Psoas muscle (tissue), 8 donors: Measurements from ENCODE around the gene CACNA2D1. TPM values are rescaled to one million over a fixed set of nuclear protein-coding genes. Genes with fewer than 3 reads are reported as not detected.
A peak's percentile ranks its signal among the peaks of the same experiment; 100 is the strongest.

Experiments
- ATAC-seq, 4 donors: fragments of 200-7000 bp; cut with Tn5 transposase; one replicate each; pipeline ENCODE4 v1.9.1; 2020; ENCODE audit warnings: moderate library complexity in 3 of 4, mild to moderate bottlenecking in 2 of 4
- DNase-seq, 2 donors: peaks; one replicate each; pipeline ENCODE4 v3.0.0-alpha.2; 2020
- H3K27ac ChIP-seq: fragments of 200-600 bp; one replicate; pipeline ENCODE4 v1.8.0; 2022
- H3K27me3 ChIP-seq, 3 donors: fragments of 200-600 bp in 1 of 3; one replicate each; pipeline versions ENCODE4 v1.6.1 to v1.8.0; 2013 to 2022; ENCODE audit warnings: low read length in 2 of 3, mild to moderate bottlenecking in 2 of 3, moderate library complexity in 1 of 3; ENCODE audit not compliant: insufficient read depth in 3 of 3
- H3K36me3 ChIP-seq, 2 donors: fragments of 200-600 bp in 1 of 2; one replicate each; pipeline versions ENCODE4 v1.6.1 to v1.8.0; 2013 to 2022; ENCODE audit warnings: low read depth in 1 of 2, mild to moderate bottlenecking in 1 of 2, moderate library complexity in 1 of 2; ENCODE audit not compliant: insufficient read depth in 1 of 2
- H3K4me1 ChIP-seq: fragments of 200-600 bp; one replicate; pipeline ENCODE4 v1.8.0; 2022
- H3K4me3 ChIP-seq: fragments of 200-600 bp; one replicate; pipeline ENCODE4 v1.8.0; 2022; ENCODE audit warnings: mild to moderate bottlenecking
- H3K9me3 ChIP-seq: fragments of 200-600 bp; one replicate; pipeline ENCODE4 v1.8.0; 2022
- CTCF ChIP-seq: fragments of 200-600 bp; IDR thresholded peaks from one replicate; pipeline ENCODE4 v1.8.0; 2022; ENCODE audit warnings: antibody characterized with exemption
- WGBS, 3 donors: extraction: QIAGEN DNeasy Blood & Tissue Kit; methylation state at CpG; one replicate each; pipeline versions ENCODE4 v1.1.6 to v1.1.7; 2013; 5-methylcytosine and 5-hydroxymethylcytosine counted together
- intact Hi-C, 2 donors: fragments of 100-400 bp; cut with DNase I; formaldehyde crosslinking; loops; one replicate each; pipeline versions ENCODE4 v1.11.0 to v1.14.2; 2022
- polyA plus RNA-seq, 3 donors: library from polyadenylated mRNA; stranded (reverse); fragments of 200-250 nt; gene quantifications; one replicate each; pipeline ENCODE4 v1.2.3, GENCODE V29; 2013
- total RNA-seq, 4 donors: library from RNA; stranded (reverse); fragmentation: NEBNext Ultra II Directional in 2 of 4; extraction: Animal tissue kit (Norgen Biotek cat#: 25700) in 2 of 4; gene quantifications; one replicate each; pipeline versions ENCODE4 v1.2.1 to v1.2.4, GENCODE V29; 2021 to 2023
- donor health status: healthy with polysubstance abuse.
- donor health status: DM: no; HTN: no; CAD: no; lungs with moderate emphysema.
- donor health status: Bipolar disorder and iron deficiency.
- donor health status: healthy.
- donor health status: DM: yes; HTN: yes; CAD: no.
- donor health status: DM: no; HTN: no; CAD: no.
- donor health status: DM: no; HTN: no; CAD: no.
- donor health status: DM: yes; HTN: yes; CAD: no.

Gene CACNA2D1
- total and polyA plus RNA-seq, 7 donors: 10.2 to 167 (median 97.5) TPM

GRCh38 chr7:82396343-82396742, 47.2 kb downstream of the CACNA2D1 start:
- peaks cover 48% of the 10 kb centered on the region for H3K4me1 ChIP-seq
- WGBS, 3 donors: 21 to 70% (median 42%) methylated on average over 1 of the region's 1 CpG
- no peaks in the 10 kb centered on the region for H3K27me3 ChIP-seq
- ATAC-seq (peak in 2 of 4 donors; percentile 53 to 56), DNase-seq (no peak)
- H3K27ac ChIP-seq: peak overlapping the region; percentile 67
- no peaks in the 10 kb centered on the region for H3K9me3 ChIP-seq
- intact Hi-C loops: no loop called here
- H3K36me3 ChIP-seq: no peaks in the 10 kb centered on the region
- no peak for TF ChIP-seq CTCF
- no peak overlapping the region for H3K4me3 ChIP-seq

GRCh38 chr7:82395147-82395546, 48.4 kb downstream of the CACNA2D1 start:
- no peak for TF ChIP-seq CTCF
- peak overlapping the region; percentile 67 for H3K27ac ChIP-seq
- DNase-seq: no peak
- H3K36me3 ChIP-seq: no peaks in the 10 kb centered on the region
- ATAC-seq: peak; percentile 69 to 83 (median 76)
- H3K4me3 ChIP-seq: no peak overlapping the region
- H3K4me1 ChIP-seq: peaks cover 53% of the 10 kb centered on the region
- WGBS, 3 donors: 42 to 59% (median 44%) methylated on average over 4 of the region's 4 CpGs
- intact Hi-C loops: no loop called here
- H3K9me3 ChIP-seq: no peaks in the 10 kb centered on the region
- H3K27me3 ChIP-seq: no peaks in the 10 kb centered on the region

- Histone ChIP-seq H3K36me3 (no peaks in the 10 kb centered on the region), H3K27me3 (no peaks in the 10 kb centered on the region), H3K9me3 (no peaks in the 10 kb centered on the region), H3K27ac (no peak overlapping the region), H3K4me3 (no peak overlapping the region), H3K4me1 (peaks cover 63% of the 10 kb centered on the region)
- intact Hi-C loops: no loop called here
- WGBS, 3 donors: 90 to 94% (median 93%) methylated on average over 2 of the region's 2 CpGs
- no peak for ATAC-seq
- TF ChIP-seq CTCF: no peak
- DNase-seq: no peak
These were observed 49.7 kb downstream of the CACNA2D1 start for GRCh38 chr7:82393840-82394220.

GRCh38 chr7:82393076-82393839, 50.3 kb downstream of the CACNA2D1 start:
- Histone ChIP-seq H3K36me3 (no peaks in the 10 kb centered on the region), H3K9me3 (no peaks in the 10 kb centered on the region), H3K27ac (no peak overlapping the region), H3K4me1 (peaks cover 68% of the 10 kb centered on the region), H3K4me3 (no peak overlapping the region), H3K27me3 (no peaks in the 10 kb centered on the region)
- DNase-seq (no peak), ATAC-seq (no peak)
- intact Hi-C loops: no loop called here
- WGBS, 3 donors: 75 to 82% (median 77%) methylated on average over 4 of the region's 4 CpGs
- no peak for TF ChIP-seq CTCF

GRCh38 chr7:82390936-82391335, 52.6 kb downstream of the CACNA2D1 start:
- intact Hi-C loops: no loop called here

More at GRCh38 chr7:82390936-82391335, 52.6 kb downstream of the CACNA2D1 start:
- H3K27me3 ChIP-seq: no peaks in the 10 kb centered on the region
- no peak overlapping the region for H3K4me3 ChIP-seq
- no peaks in the 10 kb centered on the region for H3K36me3 ChIP-seq
- no peak overlapping the region for H3K27ac ChIP-seq
- H3K9me3 ChIP-seq: no peaks in the 10 kb centered on the region
- no peak for TF ChIP-seq CTCF
- no peak for ATAC-seq
- H3K4me1 ChIP-seq: peaks cover 56% of the 10 kb centered on the region
- no peak for DNase-seq
